Muscle of arm (tissue), 12 donors: Measurements from ENCODE around the gene CDH4. TPM values are rescaled to one million over a fixed set of nuclear protein-coding genes. Genes with fewer than 3 reads are reported as not detected.
"Not testable (repeated sequence)": the region's sequence is repeated elsewhere in the genome, so short reads cannot be mapped to it uniquely, and the experiment has no call there.

Experiments used
- DNase-seq: peaks from one replicate; pipeline ENCODE4 v3.0.0-alpha.2; 2013
- polyA plus RNA-seq, 12 donors: library from polyadenylated mRNA; unstranded; fragments of 120-200 nt; gene quantifications; one replicate each; pipeline ENCODE4 v1.2.1, GENCODE V29; 2013; ENCODE audit not compliant: insufficient read length in 12 of 12

CDH4 gene
- polyA plus RNA-seq, 12 donors, result 0.79 to 1.4 (median 1.0) TPM; not detected in 2

GRCh38 chr20:61387204-61387953 lies 135.3 kb downstream of the CDH4 start:
- peak; percentile 13 for DNase-seq

GRCh38 chr20:61387954-61388348 lies 135.9 kb downstream of the CDH4 start:
- no peak for DNase-seq

GRCh38 chr20:61389077-61389476 lies 137.0 kb downstream of the CDH4 start:
- DNase-seq, result no peak

- no peak for DNase-seq
Observed at GRCh38 chr20:61391185-61391584, 139.1 kb downstream of the CDH4 start.

GRCh38 chr20:61391812-61392520 lies 139.9 kb downstream of the CDH4 start:
- DNase-seq, result no peak

- DNase-seq, result no peak
Observed at GRCh38 chr20:61394088-61394799, 142.2 kb downstream of the CDH4 start.

- DNase-seq, result no peak
Observed at GRCh38 chr20:61396262-61396848, 144.3 kb downstream of the CDH4 start.

- DNase-seq, result no peak
Observed at GRCh38 chr20:61397146-61397545, 145.1 kb downstream of the CDH4 start.

- DNase-seq, result no peak
Observed at GRCh38 chr20:61397790-61398189, 145.7 kb downstream of the CDH4 start.

- DNase-seq, result no peak
Observed at GRCh38 chr20:61399433-61399832, 147.4 kb downstream of the CDH4 start.

GRCh38 chr20:61400499-61400898 lies 148.4 kb downstream of the CDH4 start:
- no peak for DNase-seq

GRCh38 chr20:61404303-61404702 lies 152.2 kb downstream of the CDH4 start:
- DNase-seq, result no peak

- no peak for DNase-seq
Observed at GRCh38 chr20:61405007-61405406, 152.9 kb downstream of the CDH4 start.

- not testable (repeated sequence) for DNase-seq
Observed at GRCh38 chr20:61406773-61407172, 154.7 kb downstream of the CDH4 start.

GRCh38 chr20:61407561-61407960 lies 155.5 kb downstream of the CDH4 start:
- DNase-seq, result no peak

- DNase-seq, result no peak
Observed at GRCh38 chr20:61408951-61409740, 157.1 kb downstream of the CDH4 start.

- DNase-seq, result no peak
Observed at GRCh38 chr20:61411743-61412142, 159.7 kb downstream of the CDH4 start.

GRCh38 chr20:61413752-61414151 lies 161.7 kb downstream of the CDH4 start:
- DNase-seq, result no peak

- DNase-seq, result no peak
Observed at GRCh38 chr20:61414455-61414991, 162.5 kb downstream of the CDH4 start.

GRCh38 chr20:61416546-61416945 lies 164.5 kb downstream of the CDH4 start:
- no peak for DNase-seq
